Keratinocyte (primary cell): ENCODE results near the gene GPD1. TPM values are rescaled to one million over a fixed set of nuclear protein-coding genes. Genes with fewer than 3 reads are reported as not detected.

Experiments
- DNase-seq: peaks from one replicate; pipeline ENCODE4 v3.0.0-alpha.2; 2011; ENCODE audit warnings: low read depth, missing footprints, low spot score
- FAIRE-seq: peaks from 2 replicates; lab custom pipeline; 2011; peaks lifted over from hg19 to GRCh38; lab: Jason Lieb, UNC
- H2AFZ ChIP-seq: 2 replicates; pipeline ENCODE4 v1.6.0; 2012; ENCODE audit warnings: low read length, control low read depth, inconsistent platforms; ENCODE audit not compliant: control insufficient read depth
- H3K27ac ChIP-seq: 2 replicates; pipeline ENCODE4 v1.5.1; 2011; ENCODE audit warnings: low read length; ENCODE audit not compliant: control insufficient read depth, insufficient read depth
- H3K27me3 ChIP-seq: 3 replicates; pipeline ENCODE4 v1.6.0; 2011; ENCODE audit warnings: low read length; ENCODE audit not compliant: control insufficient read depth, insufficient read depth; ENCODE audit errors: extremely low read depth
- H3K36me3 ChIP-seq, 2 experiments: 2 replicates in 1 of 2; 3 replicates in 1 of 2; pipeline ENCODE4 v1.5.1; 2011; ENCODE audit warnings: low read length in 2 of 2, mild to moderate bottlenecking in 1 of 2; ENCODE audit not compliant: control insufficient read depth in 2 of 2, insufficient read depth in 2 of 2; ENCODE audit errors: extremely low read depth in 1 of 2
- H3K4me1 ChIP-seq: 3 replicates; pipeline ENCODE4 v1.5.1; 2011; ENCODE audit warnings: low read length; ENCODE audit not compliant: control insufficient read depth, insufficient read depth; ENCODE audit errors: extremely low read depth
- H3K4me2 ChIP-seq: 3 replicates; pipeline ENCODE4 v1.6.0; 2011; ENCODE audit warnings: low read depth, low read length; ENCODE audit not compliant: control insufficient read depth, insufficient read depth; ENCODE audit errors: extremely low read depth
- H3K4me3 ChIP-seq, 3 experiments: fragments of 200-600 bp in 1 of 3; sonication (generic) in 1 of 3; 2 replicates in 2 of 3; 3 replicates in 1 of 3; pipeline ENCODE4 v1.5.1; 2011 to 2016; ENCODE audit warnings: low read length in 3 of 3, mild to moderate bottlenecking in 3 of 3, control low read depth in 2 of 3, inconsistent platforms in 1 of 3, low read depth in 1 of 3, mixed read lengths in 1 of 3, mixed run types in 1 of 3, moderate library complexity in 1 of 3; ENCODE audit not compliant: control insufficient read depth in 2 of 3, insufficient read depth in 2 of 3; ENCODE audit errors: extremely low read depth in 1 of 3
- H3K79me2 ChIP-seq: 2 replicates; pipeline ENCODE4 v1.6.0; 2012; ENCODE audit warnings: low read length; ENCODE audit not compliant: control insufficient read depth, insufficient read depth
- H3K9ac ChIP-seq: 3 replicates; pipeline ENCODE4 v1.6.0; 2011; ENCODE audit warnings: low read length; ENCODE audit not compliant: control insufficient read depth, insufficient read depth; ENCODE audit errors: extremely low read depth
- H3K9me1 ChIP-seq: 3 replicates; pipeline ENCODE4 v1.6.0; 2011; ENCODE audit warnings: low read length; ENCODE audit not compliant: control insufficient read depth, insufficient read depth; ENCODE audit errors: extremely low read depth
- H3K9me3 ChIP-seq: 2 replicates; pipeline ENCODE4 v1.5.1; 2012; ENCODE audit warnings: low read depth, low read length; ENCODE audit not compliant: control insufficient read depth
- H4K20me1 ChIP-seq: 3 replicates; pipeline ENCODE4 v1.6.0; 2011; ENCODE audit warnings: low read length; ENCODE audit not compliant: control insufficient read depth, insufficient read depth; ENCODE audit errors: extremely low read depth
- EZH2 ChIP-seq: IDR thresholded peaks from one replicate; pipeline ENCODE4 v1.6.1; 2012; ENCODE audit warnings: inconsistent platforms, mild to moderate bottlenecking, low read length, moderate library complexity
- dilution Hi-C: fragments of 300-500 bp; cut with MboI; formaldehyde crosslinking; loops from one replicate; pipeline ENCODE4 v1.7.0; 2020; ENCODE audit warnings: low sequenced_read_pairs; ENCODE audit not compliant: extremely low pct_ligation_motif_present
- polyA plus RNA-seq, 5 experiments: library from polyadenylated mRNA; depleted of rRNA in 3 of 5; stranded (reverse) in 3 of 5; stranded (forward) in 1 of 5; unstranded in 1 of 5; fragments of >200 nt; gene quantifications; 1 replicate in 1 of 5; 2 replicates in 3 of 5; 3 replicates in 1 of 5; pipeline versions ENCODE4 v1.2.1 to v1.2.3, GENCODE V29; 2011 to 2012; ENCODE audit warnings: missing spikeins in 2 of 5, low read depth in 1 of 5, low replicate concordance in 1 of 5
- TF ChIP-seq, protein P1 (sequence below), 3 experiments: IDR thresholded peaks in 1 of 3; conservative IDR thresholded peaks in 1 of 3; optimal IDR thresholded peaks in 1 of 3; 2 replicates in 2 of 3; 3 replicates in 1 of 3; pipeline versions ENCODE3 to v1.5.1; 2011; ENCODE audit warnings: low read length in 3 of 3, mild to moderate bottlenecking in 3 of 3, moderate library complexity in 2 of 3, control low read depth in 1 of 3, inconsistent platforms in 1 of 3; ENCODE audit not compliant: insufficient read depth in 2 of 3; ENCODE audit errors: extremely low read depth in 1 of 3

GPD1 gene
- polyA plus RNA-seq, 1 donor (not counting 4 experiments of a cell fraction or from before 2014, with no cell fraction given) = 0.13 TPM

DNA sequence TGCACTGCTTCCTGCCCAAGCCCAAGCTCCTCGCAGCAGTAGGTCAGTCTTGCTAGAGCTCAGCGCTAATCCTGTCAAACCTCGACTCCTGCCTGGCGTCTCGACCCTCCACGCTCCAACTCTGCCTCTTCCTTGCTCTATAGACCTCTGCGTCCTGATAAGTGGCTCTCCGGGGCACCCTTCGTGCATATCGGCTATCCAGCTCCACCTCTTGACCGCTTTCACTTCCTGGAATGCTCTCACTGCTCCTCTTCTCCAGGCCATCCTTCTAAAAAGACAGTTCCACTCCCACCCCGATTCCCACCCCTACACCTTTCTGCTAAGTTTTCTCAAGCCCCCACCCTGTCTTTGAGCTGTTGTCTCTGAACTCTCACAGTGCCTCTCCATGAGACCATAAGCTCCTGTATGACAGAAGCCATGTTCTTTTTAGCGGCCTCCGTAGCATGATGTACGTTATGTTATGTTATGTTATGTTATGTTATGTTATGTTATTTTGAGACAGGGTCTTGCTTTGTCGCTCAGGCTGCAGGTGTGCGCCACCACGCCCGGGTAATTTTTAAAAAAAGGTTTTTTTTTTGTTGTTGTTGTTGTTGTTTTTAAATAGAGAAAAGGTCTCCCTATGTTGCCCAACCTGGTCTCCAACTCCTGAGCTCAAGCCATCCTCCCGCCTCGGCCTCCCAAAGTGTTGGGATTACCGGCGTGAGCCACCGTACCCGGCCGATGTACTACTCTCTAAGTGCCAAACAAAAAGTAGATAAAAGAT lies 8.8 kb downstream of the GPD1 start:
- no peak for TF ChIP-seq EZH2
- TF ChIP-seq, protein P1, sequence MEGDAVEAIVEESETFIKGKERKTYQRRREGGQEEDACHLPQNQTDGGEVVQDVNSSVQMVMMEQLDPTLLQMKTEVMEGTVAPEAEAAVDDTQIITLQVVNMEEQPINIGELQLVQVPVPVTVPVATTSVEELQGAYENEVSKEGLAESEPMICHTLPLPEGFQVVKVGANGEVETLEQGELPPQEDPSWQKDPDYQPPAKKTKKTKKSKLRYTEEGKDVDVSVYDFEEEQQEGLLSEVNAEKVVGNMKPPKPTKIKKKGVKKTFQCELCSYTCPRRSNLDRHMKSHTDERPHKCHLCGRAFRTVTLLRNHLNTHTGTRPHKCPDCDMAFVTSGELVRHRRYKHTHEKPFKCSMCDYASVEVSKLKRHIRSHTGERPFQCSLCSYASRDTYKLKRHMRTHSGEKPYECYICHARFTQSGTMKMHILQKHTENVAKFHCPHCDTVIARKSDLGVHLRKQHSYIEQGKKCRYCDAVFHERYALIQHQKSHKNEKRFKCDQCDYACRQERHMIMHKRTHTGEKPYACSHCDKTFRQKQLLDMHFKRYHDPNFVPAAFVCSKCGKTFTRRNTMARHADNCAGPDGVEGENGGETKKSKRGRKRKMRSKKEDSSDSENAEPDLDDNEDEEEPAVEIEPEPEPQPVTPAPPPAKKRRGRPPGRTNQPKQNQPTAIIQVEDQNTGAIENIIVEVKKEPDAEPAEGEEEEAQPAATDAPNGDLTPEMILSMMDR (optimal IDR thresholded peaks at IDR 0.05 in 1 of 3, IDR thresholded peaks at IDR 0.05 in 1 of 3, conservative IDR thresholded peaks at IDR 0.05 in 1 of 3; ENCODE audit: extremely low read depth in 1 of 3, insufficient read depth in 2 of 3, low read length in 3 of 3) = no peak
- no peaks in the 10 kb centered on the region for H3K9me3 ChIP-seq
- H3K36me3 ChIP-seq = peaks cover 2 to 5% of the 10 kb centered on the region in 2 experiments
- H3K9ac ChIP-seq = peak overlapping the region; percentile 92
- FAIRE-seq = no peak
- H2AFZ ChIP-seq = peak overlapping the region; percentile 97
- dilution Hi-C loops = no loop called here
- peaks cover 20% of the 10 kb centered on the region for H3K4me1 ChIP-seq
- H3K4me3 ChIP-seq = peak overlapping the region; percentile 83 to 99 (median 98)
- H3K27me3 ChIP-seq = no peaks in the 10 kb centered on the region
- peaks cover 42% of the 10 kb centered on the region for H3K79me2 ChIP-seq
- H3K27ac ChIP-seq = peak overlapping the region; percentile 82
- no peaks in the 10 kb centered on the region for H4K20me1 ChIP-seq
- peak overlapping the region; percentile 84 for H3K4me2 ChIP-seq
- no peaks in the 10 kb centered on the region for H3K9me1 ChIP-seq
- DNase-seq = no peak

DNA sequence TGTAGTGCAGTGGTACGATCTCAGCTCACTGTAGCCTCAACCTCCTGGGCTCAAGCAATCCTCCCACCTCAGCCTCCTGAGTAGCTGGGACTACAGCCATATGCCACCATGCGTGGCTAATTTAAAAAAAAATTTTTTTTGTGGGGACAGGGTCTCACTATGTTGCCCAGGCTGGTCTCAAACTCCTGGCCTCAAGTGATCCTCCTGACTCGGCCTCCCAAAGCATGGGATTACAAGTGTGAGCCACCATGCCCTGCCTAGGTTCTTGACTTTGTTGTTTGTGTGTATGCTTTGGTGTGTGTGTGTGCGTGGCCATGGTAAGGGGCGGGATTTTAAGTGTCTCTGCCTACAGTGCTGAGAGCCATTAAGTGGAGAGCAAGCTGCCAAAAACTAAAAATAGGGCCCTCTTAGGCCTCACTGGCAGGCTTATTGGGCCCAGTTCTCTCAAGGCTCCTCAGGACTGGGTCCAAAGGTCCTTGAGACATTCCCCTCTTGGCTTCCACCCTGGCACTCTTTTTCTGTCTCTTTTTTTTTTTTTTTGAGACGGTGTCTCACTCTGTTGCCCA lies 13.3 kb downstream of the GPD1 start:
- Histone ChIP-seq H3K9me3 (no peaks in the 10 kb centered on the region), H3K79me2 (peaks cover 41% of the 10 kb centered on the region), H3K4me1 (peaks cover 4% of the 10 kb centered on the region), H3K4me3 (no peak overlapping the region), H3K27ac (no peak overlapping the region), H3K9me1 (no peaks in the 10 kb centered on the region), H3K9ac (no peak overlapping the region), H3K4me2 (no peak overlapping the region), H3K27me3 (no peaks in the 10 kb centered on the region), H3K36me3 (peaks cover 14 to 15% of the 10 kb centered on the region in 2 experiments), H4K20me1 (no peaks in the 10 kb centered on the region), H2AFZ (no peak overlapping the region)
- FAIRE-seq (no peak), DNase-seq (no peak)
- dilution Hi-C loops = no loop called here
- TF ChIP-seq, protein P1 (optimal IDR thresholded peaks at IDR 0.05 in 1 of 3, IDR thresholded peaks at IDR 0.05 in 1 of 3, conservative IDR thresholded peaks at IDR 0.05 in 1 of 3; ENCODE audit: extremely low read depth in 1 of 3, insufficient read depth in 2 of 3, low read length in 3 of 3) = no peak
- TF ChIP-seq EZH2 = no peak
